Adipocyte (in vitro differentiated cells): Measurements from ENCODE around the gene SPEN.

ENCODE experiments used
- DNase-seq: peaks from one replicate; pipeline ENCODE4 v3.0.0-alpha.2; 2015; ENCODE audit warnings: low read depth
- H3K27me3 ChIP-seq: replicated peaks from 2 replicates; pipeline ENCODE4 v1.7.0; 2013; ENCODE audit warnings: mild to moderate bottlenecking, low read length, moderate library complexity; ENCODE audit not compliant: control insufficient read depth, insufficient read depth
- H3K36me3 ChIP-seq: 2 replicates; pipeline ENCODE4 v1.7.0; 2013; ENCODE audit warnings: low read length, mild to moderate bottlenecking, moderate library complexity; ENCODE audit not compliant: control insufficient read depth, insufficient read depth, severe bottlenecking
- H3K4me1 ChIP-seq: 2 replicates; pipeline ENCODE4 v1.7.0; 2013; ENCODE audit warnings: mild to moderate bottlenecking, low read length, moderate library complexity; ENCODE audit not compliant: control insufficient read depth, insufficient read depth
- H3K4me3 ChIP-seq: 2 replicates; pipeline ENCODE4 v1.7.0; 2013; ENCODE audit warnings: mild to moderate bottlenecking, low read length, moderate library complexity
- H3K9ac ChIP-seq: 2 replicates; pipeline ENCODE4 v1.7.0; 2013; ENCODE audit warnings: mild to moderate bottlenecking, low read length, moderate library complexity
- H3K9me3 ChIP-seq: 2 replicates; pipeline ENCODE4 v1.7.0; 2013; ENCODE audit warnings: mild to moderate bottlenecking, low read length, moderate library complexity; ENCODE audit not compliant: control insufficient read depth

SPEN gene

DNA sequence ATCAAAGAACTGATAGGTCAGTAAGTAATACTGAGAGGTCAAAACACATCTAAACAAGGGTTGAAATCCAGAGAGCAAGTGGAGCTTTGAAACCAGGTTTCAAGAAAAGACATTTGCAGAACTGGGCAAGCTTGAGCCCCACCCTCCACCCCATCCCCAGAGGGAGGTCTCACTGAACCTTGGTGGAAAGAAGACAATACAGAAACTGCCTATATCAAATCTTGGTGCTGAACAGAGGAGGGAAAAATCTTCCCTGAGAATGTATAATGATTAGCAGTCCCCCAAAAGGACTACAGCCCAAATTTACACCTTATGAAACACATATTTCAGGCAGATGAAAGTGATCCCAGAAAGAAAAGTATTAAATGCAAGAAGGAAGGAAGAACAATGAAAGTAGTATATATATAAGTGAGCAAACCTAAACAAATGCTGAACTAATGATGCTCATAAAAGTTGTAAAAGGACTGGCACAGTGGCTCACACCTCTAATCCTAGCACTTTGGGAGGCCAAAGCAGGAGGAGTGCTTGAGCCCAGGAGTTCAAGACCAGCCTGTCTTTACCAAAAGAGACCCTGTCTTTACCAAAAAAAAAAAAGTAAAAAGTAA is 116.0 kb downstream of the SPEN start:
- no peaks in the 10 kb centered on the region for H3K9me3 ChIP-seq
- H3K36me3 ChIP-seq: peaks cover 7% of the 10 kb centered on the region
- H3K4me1 ChIP-seq: peaks cover 41% of the 10 kb centered on the region
- DNase-seq: no peak
- H3K9ac ChIP-seq: peak overlapping the region; percentile 47
- no peaks in the 10 kb centered on the region for H3K27me3 ChIP-seq
- no peak overlapping the region for H3K4me3 ChIP-seq

DNA sequence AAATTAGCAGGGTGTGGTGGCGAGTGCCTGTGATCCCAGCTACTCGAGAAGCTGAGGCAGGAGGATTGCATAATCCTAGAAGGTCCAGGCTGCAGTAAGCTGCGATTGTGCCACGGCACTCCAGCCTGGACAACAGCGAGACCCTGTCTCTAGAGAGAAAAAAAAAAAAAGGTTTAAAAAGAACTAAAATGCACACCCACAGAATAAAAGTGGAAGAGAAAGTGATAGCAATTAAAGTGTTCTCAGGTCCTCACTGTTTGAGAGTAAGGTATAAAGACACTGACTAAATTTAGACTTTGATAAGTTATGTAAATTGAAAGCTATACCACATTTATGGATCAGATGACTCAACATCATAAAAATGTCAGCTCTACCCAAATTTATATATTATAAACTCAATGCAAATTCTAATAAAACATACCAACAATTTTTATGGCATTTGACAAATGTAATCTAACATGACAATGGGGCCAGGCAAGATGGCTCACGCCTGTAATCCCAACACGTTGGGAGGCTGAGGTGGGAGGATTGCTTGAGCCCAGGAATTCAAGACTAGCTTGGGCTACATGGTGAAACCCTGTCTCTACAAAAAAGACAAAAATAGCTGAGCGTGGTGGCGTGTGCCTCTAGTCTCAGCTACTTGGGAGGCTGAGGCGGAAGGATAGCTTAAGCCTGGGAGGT is 116.6 kb downstream of the SPEN start:
- Histone ChIP-seq H3K4me3 (no peak overlapping the region), H3K36me3 (peaks cover 13% of the 10 kb centered on the region), H3K9ac (peak overlapping the region; percentile 47), H3K4me1 (peaks cover 41% of the 10 kb centered on the region), H3K27me3 (no peaks in the 10 kb centered on the region), H3K9me3 (peaks cover 4% of the 10 kb centered on the region)
- no peak for DNase-seq

DNA sequence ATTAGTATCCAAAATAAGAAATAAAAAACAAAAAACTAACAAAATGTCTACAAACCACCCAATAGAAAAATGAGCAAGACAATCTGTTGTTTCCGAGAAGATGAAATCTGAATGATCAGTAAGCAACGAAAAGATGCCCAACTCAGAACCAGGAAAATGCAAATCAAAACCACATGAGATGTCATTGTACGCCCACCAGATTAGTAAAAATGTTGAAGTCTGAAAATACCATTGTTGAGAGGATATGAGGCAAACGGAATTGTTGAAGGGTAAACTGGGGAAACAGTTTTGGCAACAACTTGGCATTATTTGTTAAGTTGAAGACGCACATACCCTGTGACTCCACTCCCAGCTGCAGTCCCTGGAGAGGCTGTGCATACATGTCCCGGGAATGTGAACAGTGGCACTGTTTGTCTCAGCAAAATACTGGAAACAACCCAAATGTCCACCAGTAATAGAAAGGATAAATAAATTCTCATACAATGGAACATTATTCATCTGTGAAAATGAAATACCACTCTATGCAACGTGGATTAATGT is 117.8 kb downstream of the SPEN start:
- Histone ChIP-seq H3K4me3 (peak overlapping the region; percentile 63), H3K9ac (peak overlapping the region; percentile 66), H3K4me1 (peaks cover 41% of the 10 kb centered on the region), H3K36me3 (peaks cover 19% of the 10 kb centered on the region), H3K27me3 (no peaks in the 10 kb centered on the region), H3K9me3 (peaks cover 4% of the 10 kb centered on the region)
- peak; percentile 78 for DNase-seq

DNA sequence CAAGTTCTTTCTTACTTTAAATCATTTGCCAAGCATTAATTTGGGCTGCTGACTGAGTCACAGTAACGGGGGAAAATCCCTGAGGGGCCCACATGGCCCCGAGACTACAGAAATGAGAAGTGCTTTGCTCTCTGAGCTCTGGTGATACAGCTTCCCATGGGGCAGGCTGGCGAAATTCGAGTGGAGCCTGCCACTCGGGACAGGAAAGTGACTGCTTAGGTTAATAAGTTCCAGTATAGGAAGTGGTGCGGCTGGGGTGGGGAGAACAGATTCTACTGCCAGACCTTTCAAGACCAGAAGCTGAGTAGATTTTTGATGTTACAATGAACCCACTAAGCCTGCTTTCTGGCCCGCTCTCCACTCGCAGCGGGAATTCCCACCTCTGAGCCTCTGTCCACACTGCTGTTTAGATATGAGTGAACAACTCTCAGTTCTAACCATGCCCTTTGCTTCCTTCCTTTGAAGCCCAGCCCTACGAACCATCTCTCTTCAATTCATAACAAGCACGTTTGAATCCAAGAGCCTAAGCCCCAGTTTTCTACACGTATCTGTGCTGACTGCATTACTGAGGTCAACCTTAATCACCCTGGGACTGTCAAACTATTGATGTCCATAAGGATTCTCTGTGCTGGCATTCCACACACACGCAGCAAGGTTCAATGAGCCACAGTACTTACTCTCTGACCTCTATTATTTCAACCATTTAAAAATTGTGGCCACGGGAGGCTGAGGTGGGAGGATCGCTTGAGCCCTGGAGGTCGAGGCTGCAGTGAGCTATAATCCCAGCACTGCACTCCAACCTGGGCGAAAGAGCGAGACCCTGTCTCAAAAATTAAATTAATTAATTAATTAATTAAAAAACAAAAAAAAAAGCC is 118.8 kb downstream of the SPEN start:
- Histone ChIP-seq H3K4me3 (peak overlapping the region; percentile 63), H3K36me3 (peaks cover 19% of the 10 kb centered on the region), H3K4me1 (peaks cover 41% of the 10 kb centered on the region), H3K27me3 (no peaks in the 10 kb centered on the region), H3K9ac (peak overlapping the region; percentile 66), H3K9me3 (peaks cover 4% of the 10 kb centered on the region)
- peak; percentile 68 for DNase-seq

DNA sequence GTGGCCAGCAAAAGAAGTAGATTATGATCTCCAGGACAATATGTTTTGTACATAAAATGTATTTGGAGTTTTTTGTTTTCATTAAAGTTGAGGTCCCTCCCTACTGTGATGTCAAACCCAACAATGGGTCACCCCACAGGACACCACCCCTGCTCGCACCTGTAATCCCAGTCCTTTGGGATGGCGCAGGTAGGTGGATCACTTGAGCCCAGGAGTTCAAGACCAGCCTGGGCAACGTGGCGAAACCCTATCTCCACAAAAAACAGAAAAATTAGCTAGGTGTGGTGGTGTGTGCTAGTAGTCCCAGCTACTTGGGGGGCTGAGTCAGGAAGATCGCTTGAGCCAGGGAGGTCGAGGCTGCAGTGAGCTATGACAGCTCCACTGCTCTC is 119.4 kb downstream of the SPEN start:
- no peak for DNase-seq
- Histone ChIP-seq H3K9ac (no peak overlapping the region), H3K4me3 (no peak overlapping the region), H3K9me3 (peaks cover 4% of the 10 kb centered on the region), H3K27me3 (no peaks in the 10 kb centered on the region), H3K4me1 (peaks cover 41% of the 10 kb centered on the region), H3K36me3 (peaks cover 19% of the 10 kb centered on the region)

DNA sequence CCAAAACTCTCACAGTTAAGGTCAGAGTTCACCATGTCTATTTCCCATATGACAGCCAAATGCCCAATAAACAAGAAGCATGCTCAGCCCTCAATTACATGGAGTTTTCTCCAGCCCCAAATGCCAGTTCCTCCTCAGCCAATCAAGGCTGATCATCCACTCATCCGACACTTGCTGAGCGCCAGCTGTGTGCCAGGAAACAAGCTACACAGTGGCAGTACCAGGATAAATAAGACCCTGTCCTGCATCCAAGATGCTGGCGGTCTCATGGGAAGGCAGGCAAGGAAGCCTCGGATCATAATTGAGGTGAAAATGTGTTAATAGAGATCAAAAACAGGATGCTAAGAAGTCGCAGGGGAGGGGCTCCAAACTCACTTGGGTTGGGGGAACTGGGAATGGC is 120.7 kb downstream of the SPEN start:
- Histone ChIP-seq H3K36me3 (peaks cover 28% of the 10 kb centered on the region), H3K9ac (no peak overlapping the region), H3K4me3 (no peak overlapping the region)

DNA sequence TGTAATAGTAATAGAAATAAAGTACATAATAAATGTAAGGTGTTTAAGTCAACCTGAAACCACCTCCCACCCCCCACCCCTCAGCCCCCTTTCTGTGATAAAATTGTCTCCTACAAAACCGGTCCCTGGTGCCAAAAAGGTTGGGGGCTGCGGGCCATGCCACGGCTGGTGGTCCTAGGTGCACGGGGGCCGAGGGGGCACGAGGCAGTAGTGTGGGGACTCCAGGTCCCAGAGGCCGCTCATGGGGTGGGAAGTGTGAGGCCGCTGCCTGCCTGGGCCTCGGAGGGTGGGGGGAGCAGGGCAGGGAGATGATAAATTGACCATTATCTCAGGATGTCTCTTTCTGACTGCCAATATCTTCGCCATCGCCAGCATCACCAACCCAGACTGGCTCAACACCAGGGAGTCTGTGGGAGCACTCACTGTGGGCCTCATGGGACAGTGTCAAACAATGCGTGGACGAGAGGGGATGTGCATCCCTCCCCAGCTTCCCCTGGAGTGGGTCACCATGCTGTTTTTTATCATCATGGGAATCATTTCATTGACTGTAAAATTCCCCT is 121.9 kb downstream of the SPEN start:
- Histone ChIP-seq H3K27me3 (no peaks in the 10 kb centered on the region), H3K9ac (no peak overlapping the region), H3K4me1 (peaks cover 23% of the 10 kb centered on the region), H3K9me3 (peaks cover 4% of the 10 kb centered on the region), H3K4me3 (no peak overlapping the region), H3K36me3 (peaks cover 28% of the 10 kb centered on the region)
- no peak for DNase-seq

More for the DNA sequence above, 120.7 kb downstream of the SPEN start:
- peaks cover 4% of the 10 kb centered on the region for H3K9me3 ChIP-seq
- H3K4me1 ChIP-seq: peaks cover 35% of the 10 kb centered on the region
- no peaks in the 10 kb centered on the region for H3K27me3 ChIP-seq
- DNase-seq: no peak

DNA sequence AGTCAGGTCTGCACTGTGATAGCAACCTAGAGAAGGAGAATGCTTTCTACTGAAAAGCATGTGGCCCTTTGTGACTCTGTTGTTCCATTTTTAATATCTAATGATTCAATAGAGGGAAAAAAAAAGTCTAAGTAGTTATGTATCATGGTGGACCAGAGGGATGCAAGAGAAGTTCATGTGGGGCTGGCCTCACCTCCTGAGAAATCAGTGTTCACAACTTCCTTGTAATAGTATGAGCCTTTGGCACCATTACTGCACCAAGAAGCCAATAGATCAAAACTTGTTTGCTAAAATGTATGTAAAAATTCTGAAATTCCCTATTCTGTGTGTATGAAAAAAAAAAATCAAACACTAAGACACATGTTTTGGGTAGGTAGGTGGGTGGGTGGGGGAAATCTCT is 123.4 kb downstream of the SPEN start:
- no peak for DNase-seq
- Histone ChIP-seq H3K36me3 (peaks cover 28% of the 10 kb centered on the region), H3K9ac (no peak overlapping the region), H3K4me3 (no peak overlapping the region), H3K27me3 (no peaks in the 10 kb centered on the region), H3K9me3 (peaks cover 4% of the 10 kb centered on the region), H3K4me1 (peaks cover 18% of the 10 kb centered on the region)

DNA sequence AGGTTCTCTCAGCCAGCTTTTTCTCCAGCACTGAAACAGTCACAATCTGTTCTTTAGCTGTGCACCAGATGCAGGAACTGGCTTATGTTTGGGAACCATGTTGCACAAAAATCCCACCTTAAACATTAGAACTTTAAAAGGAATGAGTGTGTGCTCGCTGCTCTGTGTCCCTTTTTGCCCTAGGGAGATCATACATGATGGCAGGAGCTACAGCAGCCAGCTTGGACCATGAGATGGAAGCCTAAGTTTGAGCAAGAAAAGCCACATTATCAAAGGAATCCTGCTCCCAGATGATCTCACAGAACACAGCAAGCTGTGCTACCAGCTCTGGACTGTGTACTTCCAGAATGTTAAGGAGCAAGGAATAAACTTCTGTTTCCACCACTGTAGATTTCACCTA is 124.9 kb downstream of the SPEN start:
- peaks cover 16% of the 10 kb centered on the region for H3K4me1 ChIP-seq
- H3K36me3 ChIP-seq: peaks cover 28% of the 10 kb centered on the region
- H3K27me3 ChIP-seq: no peaks in the 10 kb centered on the region
- H3K4me3 ChIP-seq: no peak overlapping the region
- H3K9me3 ChIP-seq: peaks cover 4% of the 10 kb centered on the region
- no peak for DNase-seq
- no peak overlapping the region for H3K9ac ChIP-seq

DNA sequence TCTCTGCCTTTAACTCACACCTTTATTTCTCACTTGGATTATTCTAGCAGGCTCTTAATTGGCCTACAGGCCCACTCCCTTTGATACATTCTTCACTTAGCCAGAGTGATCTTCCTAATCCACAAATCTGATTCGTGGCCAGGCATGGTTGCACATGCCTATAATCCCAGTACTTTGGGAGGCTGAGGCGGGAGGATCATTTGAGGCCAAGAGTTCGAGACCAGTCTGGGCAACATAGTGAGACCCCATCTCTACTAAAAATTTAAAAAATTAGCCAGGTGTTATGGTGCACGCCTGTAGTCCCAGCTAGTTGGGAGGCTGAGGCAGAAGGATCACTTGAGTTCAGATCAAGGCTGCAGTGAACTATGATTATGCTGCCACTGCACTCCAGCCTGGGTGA is 126.3 kb downstream of the SPEN start:
- Histone ChIP-seq H3K36me3 (peaks cover 23% of the 10 kb centered on the region), H3K9me3 (peaks cover 2% of the 10 kb centered on the region), H3K4me1 (peaks cover 16% of the 10 kb centered on the region), H3K4me3 (no peak overlapping the region), H3K27me3 (no peaks in the 10 kb centered on the region), H3K9ac (no peak overlapping the region)
- no peak for DNase-seq

DNA sequence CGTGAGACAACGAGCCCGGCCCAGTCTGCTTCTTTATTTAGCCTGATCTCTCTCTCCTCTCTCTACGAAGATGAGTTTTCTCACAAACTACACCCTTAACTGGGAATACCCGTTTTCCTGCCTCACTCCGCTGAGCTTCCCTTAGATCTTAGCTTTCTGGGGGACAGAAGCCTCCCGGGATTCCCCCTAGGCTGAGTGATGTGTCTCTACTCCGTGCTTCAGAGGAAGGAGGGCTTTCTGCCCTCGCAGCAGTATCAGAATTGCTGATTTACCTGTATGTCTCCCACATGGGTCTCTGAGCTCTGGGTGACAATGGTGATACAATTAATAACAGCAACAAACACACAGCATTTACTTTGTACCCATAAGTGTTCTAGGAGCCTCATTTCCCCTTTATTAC is 127.3 kb downstream of the SPEN start:
- Histone ChIP-seq H3K27me3 (no peaks in the 10 kb centered on the region), H3K36me3 (peaks cover 17% of the 10 kb centered on the region), H3K4me1 (peaks cover 16% of the 10 kb centered on the region), H3K9me3 (no peaks in the 10 kb centered on the region), H3K9ac (peak overlapping the region; percentile 87), H3K4me3 (peak overlapping the region; percentile 92)
- DNase-seq: no peak
